ENCODE measurements around the gene FIBCD1. TPM values are rescaled to one million over a fixed set of nuclear protein-coding genes. Genes with fewer than 3 reads are reported as not detected.
A peak's percentile ranks its signal among the peaks of the same experiment; 100 is the strongest.

The FIBCD1 gene
- total RNA-seq, 2 donors from 2014 or later = 0.20 to 4.6 TPM

GRCh38 chr9:130872508-130872907 is 66.5 kb downstream of the FIBCD1 start:
- Histone ChIP-seq H3K9me3 (no peaks in the 10 kb centered on the region), H3K27me3 (no peaks in the 10 kb centered on the region), H3K27ac (peak overlapping the region; percentile 73 to 90), H3K36me3 (peaks cover 38% of the 10 kb centered on the region), H3K4me1 (peaks cover 0 to 64% of the 10 kb centered on the region in 2 donors), H3K4me3 (no peak overlapping the region)
- DNase-seq (ENCODE audit: low spot score) = no peak
- TF ChIP-seq CTCF (IDR thresholded peaks at IDR 0.05) = no peak

GRCh38 chr9:130872093-130872492 is 67.0 kb downstream of the FIBCD1 start:
- Histone ChIP-seq H3K36me3 (peaks cover 38% of the 10 kb centered on the region), H3K4me1 (peaks cover 0 to 64% of the 10 kb centered on the region in 2 donors), H3K27me3 (no peaks in the 10 kb centered on the region), H3K4me3 (no peak overlapping the region), H3K9me3 (no peaks in the 10 kb centered on the region), H3K27ac (peak overlapping the region; percentile 79 to 90)
- TF ChIP-seq CTCF (IDR thresholded peaks at IDR 0.05) = no peak
- DNase-seq (ENCODE audit: low spot score) = no peak

GRCh38 chr9:130871395-130872062 is 67.5 kb downstream of the FIBCD1 start:
- Histone ChIP-seq H3K36me3 (peaks cover 38% of the 10 kb centered on the region), H3K9me3 (no peaks in the 10 kb centered on the region), H3K27me3 (no peaks in the 10 kb centered on the region), H3K4me1 (peaks cover 0 to 64% of the 10 kb centered on the region in 2 donors), H3K27ac (peak overlapping the region; percentile 79 to 90), H3K4me3 (no peak overlapping the region)
- no peak for DNase-seq (ENCODE audit: low spot score)
- TF ChIP-seq CTCF (IDR thresholded peaks at IDR 0.05) = no peak

- DNase-seq (ENCODE audit: low spot score) = no peak
These were observed 68.3 kb downstream of the FIBCD1 start for GRCh38 chr9:130870491-130871381.

GRCh38 chr9:130869250-130869649 is 69.8 kb downstream of the FIBCD1 start:
- Histone ChIP-seq H3K27ac (peak overlapping the region in 1 of 2 donors; percentile 90), H3K4me1 (peaks cover 0 to 58% of the 10 kb centered on the region in 2 donors), H3K4me3 (no peak overlapping the region), H3K36me3 (peaks cover 24% of the 10 kb centered on the region), H3K9me3 (no peaks in the 10 kb centered on the region), H3K27me3 (no peaks in the 10 kb centered on the region)
- TF ChIP-seq CTCF (IDR thresholded peaks at IDR 0.05) = no peak
- DNase-seq (ENCODE audit: low spot score) = no peak

More at GRCh38 chr9:130870491-130871381, 68.3 kb downstream of the FIBCD1 start:
- Histone ChIP-seq H3K9me3 (no peaks in the 10 kb centered on the region), H3K4me3 (no peak overlapping the region), H3K27ac (peak overlapping the region; percentile 79 to 90), H3K4me1 (peaks cover 0 to 64% of the 10 kb centered on the region in 2 donors), H3K36me3 (peaks cover 38% of the 10 kb centered on the region), H3K27me3 (no peaks in the 10 kb centered on the region)
- TF ChIP-seq CTCF (IDR thresholded peaks at IDR 0.05) = no peak
